Hepatocyte (in vitro differentiated cells): ENCODE results near the gene RBM47. TPM values are rescaled to one million over a fixed set of nuclear protein-coding genes. Genes with fewer than 3 reads are reported as not detected.

Source experiments
- DNase-seq: peaks from one replicate; pipeline ENCODE4 v3.0.0-alpha.2; 2016; ENCODE audit warnings: low spot score
- H2AFZ ChIP-seq: fragments of 200-600 bp; sonication (generic); 2 replicates; pipeline ENCODE4 v1.6.0; 2016; ENCODE audit warnings: antibody characterized with exemption, mild to moderate bottlenecking
- H3K27ac ChIP-seq: fragments of 200-600 bp; sonication (generic); 2 replicates; pipeline ENCODE4 v1.5.1; 2016; ENCODE audit warnings: mild to moderate bottlenecking
- H3K27me3 ChIP-seq: fragments of 200-600 bp; sonication (generic); 2 replicates; pipeline ENCODE4 v1.6.1; 2016
- H3K36me3 ChIP-seq: fragments of 200-600 bp; sonication (generic); replicated peaks from 2 replicates; pipeline ENCODE4 v1.5.1; 2016; ENCODE audit warnings: low read depth; ENCODE audit not compliant: insufficient read depth
- H3K4me1 ChIP-seq: fragments of 200-600 bp; sonication (generic); 2 replicates; pipeline ENCODE4 v1.5.1; 2016; ENCODE audit warnings: mild to moderate bottlenecking, moderate library complexity; ENCODE audit not compliant: insufficient read depth
- H3K4me2 ChIP-seq: fragments of 200-600 bp; sonication (generic); 2 replicates; pipeline ENCODE4 v1.6.0; 2016
- H3K4me3 ChIP-seq: fragments of 200-600 bp; sonication (generic); 2 replicates; pipeline ENCODE4 v1.5.1; 2016; ENCODE audit warnings: mild to moderate bottlenecking
- H3K79me2 ChIP-seq: fragments of 200-600 bp; sonication (generic); 2 replicates; pipeline ENCODE4 v1.6.0; 2017; ENCODE audit warnings: mild to moderate bottlenecking
- H3K9me2 ChIP-seq: fragments of 200-600 bp; sonication (generic); replicated peaks from 2 replicates; pipeline ENCODE4 v1.6.0; 2017; ENCODE audit warnings: mild to moderate bottlenecking; ENCODE audit not compliant: insufficient read depth
- H3K9me3 ChIP-seq: fragments of 200-600 bp; sonication (generic); 2 replicates; pipeline ENCODE4 v1.5.1; 2016; ENCODE audit warnings: low read depth, mild to moderate bottlenecking
- H4K20me1 ChIP-seq: fragments of 200-600 bp; sonication (generic); 2 replicates; pipeline ENCODE4 v1.6.0; 2016; ENCODE audit warnings: mild to moderate bottlenecking; ENCODE audit not compliant: insufficient read depth, poor library complexity, severe bottlenecking
- CTCF ChIP-seq: fragments of 200-600 bp; sonication (generic); IDR thresholded peaks from 2 replicates; pipeline ENCODE4 v1.5.1; 2016; ENCODE audit warnings: antibody characterized with exemption, mild to moderate bottlenecking; ENCODE audit not compliant: poor library complexity
- EZH2 ChIP-seq: fragments of 200-600 bp; sonication (generic); IDR thresholded peaks from 2 replicates; pipeline ENCODE4 v1.6.1; 2016; ENCODE audit warnings: antibody characterized with exemption, mild to moderate bottlenecking, borderline replicate concordance
- EZH2phosphoT487 ChIP-seq: fragments of 200-600 bp; sonication (generic); IDR thresholded peaks from one replicate; pipeline ENCODE4 v1.6.1; 2018; ENCODE audit warnings: antibody characterized with exemption, mild to moderate bottlenecking, low read depth, moderate library complexity; ENCODE audit not compliant: unreplicated experiment, severe bottlenecking
- WGBS: methylation state at CpG from one replicate; pipeline ENCODE4 v1.1.6; 2016; ENCODE audit warnings: low lambda C conversion rate; ENCODE audit errors: missing lambda C conversion rate; 5-methylcytosine and 5-hydroxymethylcytosine counted together
- polyA plus RNA-seq: library from polyadenylated mRNA; unstranded; fragments of >200 nt; fragmentation: Nextera tagmentation; extraction: Ambion mirVana; gene quantifications from 2 replicates; pipeline ENCODE4 v1.2.1, GENCODE V29; 2016
- total RNA-seq: library from RNA; depleted of rRNA; stranded (reverse); fragments of >200 nt; gene quantifications from 2 replicates; pipeline ENCODE4 v1.2.3, GENCODE V29; 2014

RBM47 gene
- total and polyA plus RNA-seq, 2 experiments from 2014 or later: 49.8 to 137 TPM

GRCh38 chr4:40506492-40506891 lies 123.2 kb downstream of the RBM47 start:
- DNase-seq: no peak
- peak overlapping the region; percentile 63 for H3K27ac ChIP-seq
- 91% methylated on average over 3 of the region's 3 CpGs for WGBS
- H3K4me1 ChIP-seq: no peaks in the 10 kb centered on the region
- no peaks in the 10 kb centered on the region for H3K9me2 ChIP-seq
- H2AFZ ChIP-seq: no peak overlapping the region
- H3K4me2 ChIP-seq: peak overlapping the region; percentile 5
- H3K79me2 ChIP-seq: peaks cover 97% of the 10 kb centered on the region
- no peaks in the 10 kb centered on the region for H3K9me3 ChIP-seq
- peaks cover 33% of the 10 kb centered on the region for H4K20me1 ChIP-seq
- H3K4me3 ChIP-seq: no peak overlapping the region
- TF ChIP-seq EZH2phosphoT487 (no peak), CTCF (no peak), EZH2 (no peak)
- H3K36me3 ChIP-seq: no peaks in the 10 kb centered on the region
- H3K27me3 ChIP-seq: no peaks in the 10 kb centered on the region

DNA sequence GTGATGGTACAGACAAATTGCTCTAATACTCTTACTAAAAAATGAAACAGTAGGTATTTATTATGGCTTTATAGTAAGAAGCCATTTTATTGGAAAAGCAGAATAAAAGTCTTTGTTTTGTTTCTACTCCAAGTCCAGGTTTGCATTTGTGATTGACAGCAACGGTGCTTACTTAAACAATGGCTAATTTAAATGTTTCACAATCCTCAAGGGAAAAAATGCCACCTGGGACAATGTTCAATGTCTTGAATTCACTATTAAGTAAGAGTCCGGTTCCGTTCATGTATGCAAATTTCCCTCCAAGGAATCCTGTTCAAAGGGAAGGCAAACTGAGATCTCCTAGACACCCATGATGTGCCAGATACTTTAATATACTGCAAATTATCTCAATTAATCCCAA lies 123.6 kb downstream of the RBM47 start:
- Histone ChIP-seq H3K9me2 (no peaks in the 10 kb centered on the region), H3K27ac (peak overlapping the region; percentile 63), H3K9me3 (no peaks in the 10 kb centered on the region), H4K20me1 (peaks cover 36% of the 10 kb centered on the region), H3K36me3 (no peaks in the 10 kb centered on the region), H3K27me3 (no peaks in the 10 kb centered on the region), H3K4me2 (peak overlapping the region; percentile 5), H2AFZ (no peak overlapping the region), H3K79me2 (peaks cover 97% of the 10 kb centered on the region), H3K4me3 (no peak overlapping the region), H3K4me1 (no peaks in the 10 kb centered on the region)
- WGBS: 49% methylated on average over 3 of the region's 3 CpGs
- peak; percentile 29 for DNase-seq
- no peak for TF ChIP-seq EZH2phosphoT487
- no peak for TF ChIP-seq CTCF
- no peak for TF ChIP-seq EZH2

GRCh38 chr4:40502934-40503333 lies 126.7 kb downstream of the RBM47 start:
- no peaks in the 10 kb centered on the region for H3K36me3 ChIP-seq
- TF ChIP-seq EZH2phosphoT487: no peak
- TF ChIP-seq CTCF: no peak
- TF ChIP-seq EZH2: no peak

DNA sequence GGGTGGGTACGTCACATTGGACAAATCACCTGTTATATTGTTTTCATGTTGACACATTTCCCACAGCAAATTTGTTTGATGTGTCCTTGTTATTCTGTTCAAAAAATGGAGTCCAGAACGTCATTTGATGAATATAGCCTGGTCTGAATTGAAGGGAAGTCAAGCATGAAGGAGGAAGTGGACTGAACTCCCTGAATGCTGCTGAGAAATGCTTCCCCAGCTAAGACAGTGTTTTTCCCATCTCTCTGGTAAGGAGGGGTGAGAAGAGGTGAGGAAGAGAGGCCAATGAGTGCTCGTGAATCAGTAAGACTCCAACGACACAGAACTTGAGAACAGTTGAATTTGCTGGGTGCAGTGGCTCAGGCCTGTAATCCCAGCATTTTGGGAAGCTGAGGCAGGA lies 127.4 kb downstream of the RBM47 start:
- Histone ChIP-seq H3K27ac (no peak overlapping the region), H4K20me1 (peaks cover 54% of the 10 kb centered on the region), H3K4me3 (no peak overlapping the region), H3K36me3 (no peaks in the 10 kb centered on the region), H3K27me3 (no peaks in the 10 kb centered on the region), H2AFZ (no peak overlapping the region), H3K4me1 (no peaks in the 10 kb centered on the region), H3K79me2 (peaks cover 100% of the 10 kb centered on the region), H3K4me2 (no peak overlapping the region), H3K9me3 (no peaks in the 10 kb centered on the region), H3K9me2 (no peaks in the 10 kb centered on the region)
- 82% methylated on average over 4 of the region's 4 CpGs for WGBS
- no peak for DNase-seq
- TF ChIP-seq CTCF (no peak), EZH2 (no peak), EZH2phosphoT487 (no peak)

More at GRCh38 chr4:40502934-40503333, 126.7 kb downstream of the RBM47 start:
- Histone ChIP-seq H3K9me3 (no peaks in the 10 kb centered on the region), H3K79me2 (peaks cover 100% of the 10 kb centered on the region), H3K27me3 (no peaks in the 10 kb centered on the region), H3K9me2 (no peaks in the 10 kb centered on the region), H3K4me2 (no peak overlapping the region), H3K27ac (peak overlapping the region; percentile 27), H3K4me1 (no peaks in the 10 kb centered on the region), H3K4me3 (no peak overlapping the region), H2AFZ (no peak overlapping the region), H4K20me1 (peaks cover 49% of the 10 kb centered on the region)
- 95% methylated on average over 1 of the region's 1 CpG for WGBS
- DNase-seq: no peak
